Measurements from ENCODE around the gene LYPD4. TPM values are rescaled to one million over a fixed set of nuclear protein-coding genes. Genes with fewer than 3 reads are reported as not detected.
"Not testable (repeated sequence)": the region's sequence is repeated elsewhere in the genome, so short reads cannot be mapped to it uniquely, and the experiment has no call there.

The LYPD4 gene
- total RNA-seq, 3 donors from 2014 or later: not detected

DNA sequence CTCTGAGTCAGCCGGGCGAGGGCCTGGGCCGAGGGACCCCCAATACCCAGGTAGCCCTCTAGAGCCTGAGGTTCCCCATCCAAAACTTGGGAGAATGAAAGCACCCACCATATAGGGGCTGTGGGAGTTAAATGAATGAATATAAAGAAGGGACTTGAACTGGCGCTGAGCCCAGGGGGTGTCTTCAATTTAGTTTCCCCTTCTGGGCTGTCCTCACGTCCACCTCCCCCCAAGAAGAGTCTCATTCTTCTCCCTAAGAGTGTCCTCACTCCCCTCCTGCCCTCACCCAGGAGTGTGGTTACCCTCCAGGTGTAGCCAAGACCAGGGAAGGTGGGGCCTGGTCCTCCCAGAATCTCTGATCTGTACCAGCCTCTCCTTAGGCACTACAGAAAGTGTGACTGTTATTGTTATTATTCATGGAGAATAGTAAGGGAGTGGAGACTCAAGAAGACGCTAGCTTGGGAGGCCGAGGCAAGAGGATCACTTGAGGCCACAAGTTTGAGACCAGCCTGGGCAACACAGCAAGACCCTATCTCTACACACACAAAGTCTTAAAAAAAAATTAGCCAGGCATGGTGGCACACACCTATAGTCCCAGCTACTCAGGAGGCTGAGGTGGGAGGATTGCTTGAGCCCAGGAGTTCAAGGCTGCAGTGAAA lies 35.3 kb upstream of the LYPD4 start:
- Mint-ChIP-seq H3K27me3 (ENCODE audit: low read depth) (no peaks in the 10 kb centered on the region), H3K4me3 (peak overlapping the region; percentile 24), H3K36me3 (ENCODE audit: insufficient read depth) (no peaks in the 10 kb centered on the region), H3K9me3 (no peaks in the 10 kb centered on the region), H3K4me1 (ENCODE audit: low read depth) (peaks cover 65% of the 10 kb centered on the region)
- DNase-seq (no peak), ATAC-seq (no peak)

DNA sequence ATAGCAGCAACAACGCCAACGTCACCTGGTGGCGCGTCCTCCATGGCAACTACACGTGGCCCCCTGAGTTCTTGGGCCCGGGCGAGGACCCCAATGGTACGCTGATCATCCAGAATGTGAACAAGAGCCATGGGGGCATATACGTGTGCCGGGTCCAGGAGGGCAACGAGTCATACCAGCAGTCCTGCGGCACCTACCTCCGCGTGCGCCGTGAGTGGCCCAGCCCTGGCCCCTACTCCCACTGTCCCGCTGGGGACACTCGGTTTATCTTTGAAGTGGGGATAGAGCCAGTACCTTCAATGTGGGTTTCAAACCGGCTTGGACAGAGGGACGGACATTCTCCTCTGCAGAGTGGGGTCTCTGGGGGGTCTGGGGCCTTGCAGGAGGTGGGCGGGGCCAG lies 34.6 kb upstream of the LYPD4 start:
- no peak overlapping the region for H3K4me3 Mint-ChIP-seq

DNA sequence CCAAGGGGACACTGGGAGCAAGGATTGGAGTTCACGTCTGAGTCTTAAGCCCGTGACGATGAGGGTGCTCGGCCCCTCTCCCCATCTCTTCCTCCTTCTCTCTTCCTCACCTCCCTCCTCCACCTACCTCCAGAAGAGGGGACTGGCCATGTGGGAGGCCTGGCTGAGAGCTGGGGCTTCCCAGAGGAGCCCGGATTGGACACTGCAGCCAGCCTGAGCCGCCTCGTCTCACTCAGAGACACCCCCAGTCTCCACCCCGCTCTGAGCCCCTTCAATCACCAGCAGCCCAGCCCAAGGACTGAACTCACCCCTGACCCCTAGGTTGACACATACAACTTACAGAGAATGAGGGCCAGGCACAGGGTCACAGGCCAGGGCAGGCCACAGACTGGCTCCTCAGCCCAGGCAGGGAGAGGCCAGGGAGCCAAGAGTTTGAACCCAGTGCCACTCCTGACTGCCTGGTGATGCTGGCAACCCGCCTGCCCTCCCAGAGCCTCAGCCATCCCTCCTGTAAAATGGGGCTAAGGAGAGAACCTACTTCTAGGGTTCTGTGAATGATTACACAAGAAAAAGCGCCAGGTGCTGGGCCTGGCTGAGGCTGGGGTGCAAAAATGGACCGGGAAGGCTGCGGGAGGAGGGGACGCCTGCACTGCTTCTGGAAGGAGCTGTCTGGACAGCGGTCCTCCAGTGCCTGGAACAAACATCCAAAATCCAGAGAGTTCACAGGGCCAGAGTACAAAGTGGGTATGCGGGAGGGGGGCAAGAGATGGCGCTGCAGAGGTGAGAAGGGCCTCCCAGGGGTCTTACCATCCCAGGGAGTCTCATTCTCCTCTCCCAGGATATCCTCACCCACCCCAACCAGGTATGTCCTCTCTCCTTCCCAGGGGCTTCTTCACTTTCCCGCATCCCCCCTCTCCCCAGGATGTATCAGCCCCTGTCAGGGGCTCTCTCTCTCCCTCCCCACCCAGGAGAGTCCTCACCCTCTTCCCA lies 33.7 kb upstream of the LYPD4 start:
- ATAC-seq (no peak), DNase-seq (no peak)
- no peaks in the 10 kb centered on the region for H3K9me3 Mint-ChIP-seq
- H3K4me1 Mint-ChIP-seq (ENCODE audit: low read depth): peaks cover 77% of the 10 kb centered on the region
- H3K36me3 Mint-ChIP-seq (ENCODE audit: insufficient read depth): no peaks in the 10 kb centered on the region
- H3K4me3 Mint-ChIP-seq: peak overlapping the region; percentile 69
- no peaks in the 10 kb centered on the region for H3K27me3 Mint-ChIP-seq (ENCODE audit: low read depth)

More for the DNA sequence above, 34.6 kb upstream of the LYPD4 start:
- no peak for DNase-seq
- Mint-ChIP-seq H3K27me3 (ENCODE audit: low read depth) (no peaks in the 10 kb centered on the region), H3K4me1 (ENCODE audit: low read depth) (peaks cover 70% of the 10 kb centered on the region), H3K36me3 (ENCODE audit: insufficient read depth) (no peaks in the 10 kb centered on the region), H3K9me3 (no peaks in the 10 kb centered on the region)
- ATAC-seq: no peak

DNA sequence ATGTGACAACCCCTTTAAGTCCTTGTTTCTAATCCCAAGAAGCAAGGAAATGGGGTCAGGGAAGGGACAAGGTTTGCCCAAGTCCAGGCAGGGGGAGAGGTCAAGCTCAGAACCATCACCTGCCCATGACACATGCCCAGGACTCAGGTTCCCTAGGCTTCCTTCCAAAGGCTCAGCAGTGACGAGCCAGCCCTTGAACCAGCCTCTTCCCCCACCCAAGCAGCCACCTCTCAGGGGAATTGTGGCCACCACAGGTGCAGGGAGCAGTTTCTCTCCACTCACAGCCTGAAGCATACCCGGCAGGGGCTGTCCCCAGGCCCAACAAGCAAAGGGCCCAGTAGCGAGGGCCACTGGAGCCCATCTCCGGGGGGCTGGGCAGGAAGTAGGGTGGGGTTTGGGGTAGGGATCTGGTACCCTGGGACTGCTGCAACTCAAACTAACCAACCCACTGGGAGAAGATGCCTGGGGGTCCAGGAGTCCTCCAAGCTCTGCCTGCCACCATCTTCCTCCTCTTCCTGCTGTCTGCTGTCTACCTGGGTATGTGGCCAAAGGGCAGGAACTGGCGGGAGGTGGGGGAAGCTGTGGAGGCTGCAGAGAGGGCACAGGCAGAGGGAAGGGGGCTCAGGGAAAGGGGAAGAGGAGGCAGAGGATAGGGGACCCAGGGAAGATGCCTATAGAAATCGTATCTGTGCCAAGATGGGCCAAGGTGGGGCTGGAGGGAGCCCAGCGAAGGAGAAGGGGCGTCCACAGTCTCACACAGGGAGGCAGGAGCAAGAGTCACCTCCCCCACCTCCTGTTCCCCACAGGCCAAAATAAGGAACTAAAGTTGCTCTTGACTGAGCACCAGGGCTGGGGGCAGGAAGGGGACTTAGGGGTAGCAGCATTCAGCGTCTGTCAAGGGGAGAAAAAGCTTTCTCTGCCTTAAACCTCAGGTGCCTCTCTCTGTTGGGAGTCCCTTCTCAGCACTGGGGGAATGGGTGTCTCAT lies 32.7 kb upstream of the LYPD4 start, which contains the start of gene CD79A:
Gene CD79A (plus strand): TSS at position 433 of the 986 bp plus-strand sequence. CDS start 26 bp downstream, at position 459.
- no peaks in the 10 kb centered on the region for H3K9me3 Mint-ChIP-seq
- H3K4me3 Mint-ChIP-seq: peak within 1 kb of the TSS; percentile 69
- H3K4me1 Mint-ChIP-seq (ENCODE audit: low read depth): peaks cover 83% of the 10 kb centered on the region
- no peaks in the 10 kb centered on the region for H3K27me3 Mint-ChIP-seq (ENCODE audit: low read depth)
- no peak for ATAC-seq
- no peak for DNase-seq
- H3K36me3 Mint-ChIP-seq (ENCODE audit: insufficient read depth): peaks cover 3% of the 10 kb centered on the region

DNA sequence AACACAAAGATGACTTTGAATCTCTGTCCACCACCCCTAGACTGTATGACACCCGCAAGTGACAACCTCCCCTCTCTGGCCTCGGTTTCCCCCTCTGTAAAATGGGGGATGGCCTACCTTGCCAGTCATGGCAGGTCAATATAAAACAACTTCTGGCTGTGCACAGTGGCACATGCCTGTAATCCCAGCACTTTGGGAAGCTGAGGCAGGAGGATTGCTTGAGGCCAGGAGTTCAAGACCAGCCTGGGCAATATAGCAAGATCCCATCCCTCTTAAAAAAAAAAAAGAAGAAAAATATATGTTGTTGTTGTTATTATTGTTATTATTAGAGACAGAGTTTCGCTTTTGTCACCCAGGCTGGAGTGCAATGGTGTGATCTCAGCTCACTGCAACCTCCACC lies 31.5 kb upstream of the LYPD4 start:
- peak overlapping the region; percentile 54 for H3K4me3 Mint-ChIP-seq
- H3K4me1 Mint-ChIP-seq (ENCODE audit: low read depth): peaks cover 86% of the 10 kb centered on the region
- H3K27me3 Mint-ChIP-seq (ENCODE audit: low read depth); DNase-seq; ATAC-seq; H3K9me3 Mint-ChIP-seq: not testable (repeated sequence)
- H3K36me3 Mint-ChIP-seq (ENCODE audit: insufficient read depth): peaks cover 11% of the 10 kb centered on the region

DNA sequence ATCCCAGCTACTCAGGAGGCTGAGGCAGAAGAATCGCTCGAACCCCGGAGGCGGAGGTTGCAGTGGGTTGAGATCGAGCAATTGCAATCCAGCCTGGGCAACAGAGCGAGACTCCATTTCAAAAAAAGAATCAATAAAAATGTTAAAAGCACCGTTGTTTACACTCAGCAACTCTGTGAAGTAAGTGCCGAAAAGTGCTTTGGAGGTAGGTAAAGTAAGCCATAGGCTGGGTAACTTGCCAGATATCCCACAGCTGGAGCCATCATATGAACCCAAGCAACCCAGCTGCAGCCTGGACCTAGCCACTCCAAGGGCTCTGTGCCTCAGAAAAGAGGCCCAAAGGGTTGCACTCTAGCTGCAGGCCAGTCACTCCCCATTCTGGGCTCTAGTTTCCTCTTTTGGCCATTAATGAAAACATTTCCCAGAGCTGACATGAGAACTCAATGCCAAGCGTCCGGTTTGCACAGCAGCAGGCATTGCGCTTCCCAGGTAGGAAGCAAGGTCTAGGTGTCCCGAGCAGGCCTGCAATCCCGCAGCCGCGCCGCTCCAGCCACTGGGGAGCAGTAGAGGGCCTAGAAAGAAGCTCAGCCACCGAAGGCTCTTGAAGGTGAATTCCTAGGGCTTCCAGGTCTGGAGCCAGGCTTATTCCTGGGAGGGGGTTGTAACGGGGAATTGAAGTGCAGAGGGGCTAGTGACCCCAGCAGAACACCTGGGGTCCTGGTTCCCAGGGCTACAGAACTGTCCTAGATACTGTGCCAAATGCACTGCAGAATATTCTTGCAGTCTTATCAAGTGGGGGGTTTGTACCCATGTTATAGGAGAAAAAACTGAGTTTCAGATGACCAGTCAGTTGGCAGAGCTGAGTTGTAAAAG lies 28.5 kb upstream of the LYPD4 start:
- peaks cover 25% of the 10 kb centered on the region for H3K36me3 Mint-ChIP-seq (ENCODE audit: insufficient read depth)
- peaks cover 89% of the 10 kb centered on the region for H3K4me1 Mint-ChIP-seq (ENCODE audit: low read depth)
- ATAC-seq (peak; percentile 20), DNase-seq (peak; percentile 66)
- no peak overlapping the region for H3K4me3 Mint-ChIP-seq
- H3K9me3 Mint-ChIP-seq: no peaks in the 10 kb centered on the region
- no peaks in the 10 kb centered on the region for H3K27me3 Mint-ChIP-seq (ENCODE audit: low read depth)

DNA sequence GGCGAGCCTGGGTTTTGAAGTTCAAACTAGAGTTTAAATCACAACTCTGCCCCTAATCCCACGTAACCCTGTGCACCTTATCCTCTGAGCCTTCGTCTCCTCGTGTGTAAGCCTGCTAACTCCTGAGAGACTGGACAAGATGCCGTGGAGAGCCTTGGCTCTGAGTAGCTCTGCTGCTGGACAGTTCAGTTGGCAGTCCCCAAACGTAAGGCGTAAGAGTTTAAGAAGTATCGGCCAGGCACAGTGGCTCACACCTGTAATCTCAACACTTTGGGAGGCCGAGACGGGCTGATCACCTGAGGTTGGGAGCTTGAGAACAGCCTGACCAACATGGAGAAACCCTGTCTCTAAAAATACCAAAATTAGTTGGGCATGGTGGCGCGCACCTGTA lies 27.9 kb upstream of the LYPD4 start:
- H3K4me3 Mint-ChIP-seq: no peak overlapping the region
- peaks cover 88% of the 10 kb centered on the region for H3K4me1 Mint-ChIP-seq (ENCODE audit: low read depth)
- no peaks in the 10 kb centered on the region for H3K9me3 Mint-ChIP-seq
- H3K27me3 Mint-ChIP-seq (ENCODE audit: low read depth): no peaks in the 10 kb centered on the region
- ATAC-seq: no peak
- H3K36me3 Mint-ChIP-seq (ENCODE audit: insufficient read depth): peaks cover 28% of the 10 kb centered on the region
- no peak for DNase-seq

DNA sequence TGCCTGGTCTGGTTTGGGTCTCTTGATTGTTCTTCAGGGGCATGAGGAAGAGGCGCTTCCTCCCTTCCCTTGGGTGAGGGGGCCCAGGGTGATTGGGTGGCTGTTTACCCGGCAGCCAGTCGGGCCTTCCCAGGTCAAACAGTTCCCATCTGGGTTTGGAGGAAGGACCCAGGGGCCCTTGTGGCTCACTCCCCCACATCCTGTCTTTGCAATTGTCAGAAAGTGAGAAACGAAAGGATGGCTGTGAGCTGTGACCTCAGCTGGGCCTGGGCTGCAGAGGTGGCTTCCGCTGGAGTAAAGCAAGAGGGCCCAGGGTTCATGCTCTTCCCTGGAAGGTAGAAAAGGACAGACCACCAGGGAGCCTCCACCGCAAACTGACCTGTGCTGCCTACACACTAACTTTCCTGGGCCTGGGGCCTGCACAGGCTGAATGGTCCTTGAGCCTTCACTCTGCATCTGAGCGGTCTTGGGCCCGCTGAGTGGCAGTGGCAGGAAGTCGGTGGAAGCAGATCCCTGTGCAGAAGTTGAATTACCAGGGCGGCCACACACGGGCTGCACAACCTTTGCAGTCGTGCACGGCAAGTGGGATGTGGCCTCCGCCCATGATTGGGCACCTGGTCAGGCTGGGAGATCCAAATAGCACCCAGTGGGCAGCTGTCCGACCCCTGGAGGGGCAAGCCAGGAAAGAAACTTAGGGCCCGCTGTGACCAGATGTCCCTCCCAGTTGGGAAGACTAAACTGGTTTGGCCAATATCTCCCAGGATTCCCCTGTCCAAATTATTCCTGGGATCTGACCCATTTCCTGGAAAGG lies 27.3 kb upstream of the LYPD4 start:
- H3K36me3 Mint-ChIP-seq (ENCODE audit: insufficient read depth): peaks cover 28% of the 10 kb centered on the region
- H3K27me3 Mint-ChIP-seq (ENCODE audit: low read depth): no peaks in the 10 kb centered on the region
- DNase-seq (no peak), ATAC-seq (peak; percentile 59 to 61)
- no peaks in the 10 kb centered on the region for H3K9me3 Mint-ChIP-seq
- H3K4me1 Mint-ChIP-seq (ENCODE audit: low read depth): peaks cover 85% of the 10 kb centered on the region
- peak overlapping the region; percentile 72 for H3K4me3 Mint-ChIP-seq

DNA sequence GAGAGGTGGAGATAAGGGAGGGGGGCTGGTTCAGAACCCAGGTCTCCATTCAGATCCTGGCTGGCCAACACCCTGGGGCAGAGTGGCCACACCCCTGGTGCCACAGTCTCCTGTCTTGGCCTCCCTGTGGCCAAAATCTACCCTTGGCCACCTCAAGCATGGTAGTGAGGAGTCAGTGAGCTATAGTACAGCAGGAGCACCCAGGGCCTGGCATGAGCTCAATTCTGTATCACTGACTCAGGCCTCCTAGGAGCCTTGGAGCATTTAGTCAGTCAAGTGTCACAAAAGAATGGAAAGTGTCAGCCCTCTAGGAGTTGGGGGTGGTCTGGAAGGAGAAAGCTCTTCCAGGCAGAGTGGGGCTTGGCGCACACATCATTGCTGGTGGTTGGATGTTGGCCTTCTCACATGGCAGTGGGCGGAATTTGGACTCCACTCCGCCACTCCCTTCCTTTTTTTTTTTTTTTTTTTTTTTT lies 26.0 kb upstream of the LYPD4 start:
- H3K9me3 Mint-ChIP-seq: no peaks in the 10 kb centered on the region
- H3K36me3 Mint-ChIP-seq (ENCODE audit: insufficient read depth): peaks cover 33% of the 10 kb centered on the region
- peaks cover 81% of the 10 kb centered on the region for H3K4me1 Mint-ChIP-seq (ENCODE audit: low read depth)
- peak overlapping the region; percentile 66 for H3K4me3 Mint-ChIP-seq
- ATAC-seq (peak; percentile 10 to 21), DNase-seq (no peak)
- H3K27me3 Mint-ChIP-seq (ENCODE audit: low read depth): no peaks in the 10 kb centered on the region

DNA sequence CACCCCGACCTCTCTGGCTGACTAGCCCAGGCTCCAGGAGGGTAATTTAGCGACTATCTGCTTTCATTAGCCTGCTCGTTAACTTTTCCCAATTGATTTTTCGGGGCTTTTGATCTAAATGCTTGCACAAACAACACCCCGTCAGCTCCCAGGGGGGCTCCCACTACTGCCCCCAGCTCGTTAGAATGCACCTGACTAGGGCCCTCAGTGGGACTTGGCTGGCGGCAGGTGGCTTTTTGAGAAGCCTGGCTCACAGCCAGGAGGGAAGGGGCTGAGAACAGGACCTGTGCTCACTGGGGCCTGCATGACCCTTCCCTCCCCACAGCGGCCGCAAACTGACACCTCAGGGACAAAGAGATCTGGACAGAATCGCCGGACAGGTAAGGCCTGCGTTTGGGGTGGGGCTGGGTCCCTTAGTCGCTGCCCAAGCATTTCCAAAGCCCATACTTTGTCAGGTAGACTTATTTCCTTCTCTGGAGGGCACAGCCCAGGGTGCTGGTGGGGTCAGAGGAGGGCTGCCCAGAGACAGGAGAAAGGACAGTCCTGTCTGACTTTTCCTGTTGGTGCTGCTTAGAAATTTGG lies 25.0 kb upstream of the LYPD4 start:
- H3K9me3 Mint-ChIP-seq: no peaks in the 10 kb centered on the region
- peaks cover 35% of the 10 kb centered on the region for H3K36me3 Mint-ChIP-seq (ENCODE audit: insufficient read depth)
- ATAC-seq: no peak
- no peaks in the 10 kb centered on the region for H3K27me3 Mint-ChIP-seq (ENCODE audit: low read depth)
- peaks cover 81% of the 10 kb centered on the region for H3K4me1 Mint-ChIP-seq (ENCODE audit: low read depth)
- DNase-seq: no peak
- no peak overlapping the region for H3K4me3 Mint-ChIP-seq

DNA sequence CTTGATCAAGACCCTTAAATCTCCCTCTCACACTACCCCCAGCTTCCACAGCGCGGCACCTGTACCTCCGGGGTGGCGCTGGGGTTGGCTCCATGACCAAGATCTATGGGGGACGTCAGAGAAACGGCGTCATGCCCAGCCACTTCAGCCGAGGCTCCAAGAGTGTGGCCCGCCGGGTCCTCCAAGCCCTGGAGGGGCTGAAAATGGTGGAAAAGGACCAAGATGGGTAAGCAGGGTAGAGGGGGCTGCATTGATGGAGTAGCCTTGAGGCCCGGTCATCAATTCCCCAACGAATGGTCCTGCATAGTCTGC lies 24.5 kb upstream of the LYPD4 start:
- no peaks in the 10 kb centered on the region for H3K27me3 Mint-ChIP-seq (ENCODE audit: low read depth)
- no peaks in the 10 kb centered on the region for H3K9me3 Mint-ChIP-seq
- no peak for DNase-seq

More for the DNA sequence above, 24.5 kb upstream of the LYPD4 start:
- peaks cover 41% of the 10 kb centered on the region for H3K36me3 Mint-ChIP-seq (ENCODE audit: insufficient read depth)
- H3K4me1 Mint-ChIP-seq (ENCODE audit: low read depth): peaks cover 83% of the 10 kb centered on the region
- peak overlapping the region; percentile 29 for H3K4me3 Mint-ChIP-seq
- no peak for ATAC-seq
